HG02884 (cell line): ENCODE data around the gene RBL1.

Experiments used
- ATAC-seq: cut with Tn5 transposase; IDR thresholded peaks from one replicate; pipeline ENCODE4 v1.9.1; 2021; ENCODE audit warnings: mild to moderate bottlenecking, moderate library complexity; ENCODE audit not compliant: unreplicated experiment

The RBL1 gene

DNA sequence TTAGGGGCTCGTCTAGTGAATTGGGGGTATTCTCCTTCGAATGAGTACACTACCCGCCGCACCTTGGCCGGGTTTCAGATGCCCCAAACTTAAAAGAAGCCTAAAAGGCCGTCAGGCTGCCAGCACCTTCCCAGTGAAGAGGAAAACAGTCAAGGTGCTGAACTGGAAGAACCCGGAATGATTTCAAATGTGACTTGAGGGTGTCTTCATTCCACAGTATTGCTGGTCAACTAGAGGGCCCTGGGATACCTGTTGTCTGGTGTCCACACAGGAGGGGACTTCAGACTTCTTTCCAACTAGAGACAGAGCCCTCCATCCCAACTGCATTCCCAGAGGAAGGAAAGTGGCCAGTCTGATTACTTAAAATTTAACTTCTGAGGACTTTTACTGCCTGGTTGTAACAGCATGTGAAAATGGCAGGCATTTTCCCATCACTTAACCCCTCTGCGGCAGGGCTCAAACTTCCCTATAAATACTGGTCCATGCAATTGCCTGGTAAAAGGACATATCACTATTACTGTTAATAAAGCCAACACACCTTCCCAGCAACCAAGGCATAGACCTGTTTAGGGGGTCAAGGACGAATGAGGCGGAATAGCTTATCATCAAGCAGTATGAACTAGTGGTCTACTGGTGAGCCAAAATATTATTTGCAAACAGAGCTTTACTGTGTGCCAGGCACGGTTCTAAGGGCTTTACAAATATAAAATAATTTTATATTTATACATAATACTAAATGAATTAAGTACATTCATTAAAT, 143.6 kb downstream of the RBL1 start:
- no peak for ATAC-seq

DNA sequence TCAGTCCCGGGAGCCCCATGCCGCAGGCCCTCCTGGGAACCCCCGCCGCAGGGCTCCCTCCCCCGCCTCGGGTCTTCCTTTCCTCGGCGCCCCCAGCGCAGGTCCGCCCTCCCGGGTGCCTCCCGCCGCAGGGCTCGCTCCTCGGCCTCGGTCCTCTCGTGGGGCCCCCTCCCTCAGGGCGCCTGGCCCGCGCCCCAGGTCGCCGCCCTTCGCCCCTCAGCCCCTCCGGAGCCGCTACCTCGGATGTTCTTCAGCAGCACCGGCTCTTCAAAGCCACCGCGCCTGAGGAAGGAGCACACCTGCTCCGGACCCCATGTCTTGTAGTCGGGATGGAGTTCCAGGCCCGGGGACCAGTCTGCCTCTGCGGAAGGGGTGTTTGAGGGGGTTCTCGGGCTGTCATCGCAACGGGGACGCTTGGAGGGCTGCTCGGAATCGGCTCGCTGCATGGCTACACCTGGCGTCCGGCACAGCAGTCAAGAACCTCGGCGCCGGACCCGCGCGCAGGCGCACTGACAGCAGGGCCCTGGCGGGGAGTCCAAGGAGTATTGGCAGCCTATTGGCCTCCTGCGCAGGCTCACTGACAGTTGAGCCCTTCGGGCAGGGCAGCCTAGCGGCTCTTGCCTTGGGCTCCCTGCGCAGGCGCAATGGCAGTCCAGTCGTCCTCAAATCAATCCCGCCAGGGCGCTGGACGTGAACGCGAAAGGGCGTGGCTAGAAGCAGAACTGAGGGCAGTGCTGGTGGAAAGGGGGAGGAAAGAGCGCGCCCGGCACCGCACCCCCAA, 144.4 kb downstream of the RBL1 start, which contains the start of gene SAMHD1:
Gene SAMHD1 (minus strand): TSS at position 511 of the 781 bp plus-strand sequence. CDS start 65 bp downstream, at position 446.
- ATAC-seq = peak; percentile 79

DNA sequence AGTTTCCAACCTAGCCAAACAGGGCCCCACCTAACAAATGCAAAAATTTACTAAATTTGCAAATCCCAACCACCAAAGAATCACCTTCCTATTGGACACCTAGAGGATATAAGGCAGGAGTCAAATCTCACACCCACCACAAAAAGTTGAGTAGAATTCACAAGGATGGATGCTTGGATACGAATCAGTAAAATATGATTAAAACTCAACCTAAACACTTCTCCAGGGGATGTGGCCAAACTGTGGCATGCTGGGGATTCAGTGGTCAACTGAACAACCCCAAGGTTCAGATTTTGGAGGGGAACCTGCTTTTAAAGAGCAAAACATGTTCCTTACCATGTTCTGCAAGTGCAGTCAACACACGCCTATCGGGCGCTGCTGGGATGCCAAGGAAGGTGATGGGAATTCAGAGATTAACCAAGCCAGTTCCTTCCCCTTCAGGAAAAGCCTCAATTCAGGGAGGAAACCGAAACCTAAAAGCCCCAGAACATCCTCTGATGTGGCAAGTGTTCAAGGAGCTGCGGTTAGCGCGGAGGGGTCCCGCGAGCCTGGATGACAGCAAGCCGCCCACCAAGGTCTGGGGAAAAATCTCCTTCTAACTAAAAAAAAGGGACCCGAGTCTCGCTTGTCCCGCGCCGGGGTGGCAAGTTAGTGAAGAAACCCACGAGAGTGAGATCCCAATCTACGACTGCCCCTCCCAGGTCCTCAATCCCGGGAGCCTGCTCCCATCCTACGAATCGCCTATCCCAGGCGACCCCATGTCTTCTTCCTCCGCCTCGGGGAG, 145.2 kb downstream of the RBL1 start:
- no peak for ATAC-seq
